ENCODE results near the gene MARF1.

DNA sequence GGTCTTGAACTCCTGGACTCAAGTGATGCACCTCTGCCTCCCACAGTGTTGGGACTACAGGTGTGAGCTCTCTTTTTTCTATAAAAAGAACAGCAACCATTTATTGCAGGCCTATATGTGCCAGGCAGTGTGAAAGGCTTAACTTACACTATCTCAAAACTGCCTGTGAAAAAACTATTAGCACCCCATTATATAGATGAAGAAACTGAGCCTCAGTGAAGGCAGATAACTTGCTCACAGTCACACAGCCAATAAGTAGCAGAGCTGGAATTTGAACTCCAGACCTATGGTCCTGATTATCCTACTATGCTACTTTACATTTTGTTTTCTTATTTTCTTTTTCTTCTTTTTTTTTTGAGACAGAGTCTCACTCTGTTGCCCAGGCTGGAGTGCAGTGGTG, 22.2 kb upstream of the MARF1 start:
- TF ChIP-seq CTCF (IDR thresholded peaks at IDR 0.05) = no peak
- no peak for TF ChIP-seq EZH2 (IDR thresholded peaks at IDR 0.05)

Measured in neural progenitor cell (in vitro differentiated cells).